Measurements from ENCODE around the gene TRAPPC3. TPM values are rescaled to one million over a fixed set of nuclear protein-coding genes. Genes with fewer than 3 reads are reported as not detected.

The TRAPPC3 gene
- total and polyA plus RNA-seq, 4 donors, result 37.3 to 83.9 (median 61.3) TPM

GRCh38 chr1:36089393-36090121, 59.7 kb downstream of the TRAPPC3 start:
- TF ChIP-seq, protein P1, sequence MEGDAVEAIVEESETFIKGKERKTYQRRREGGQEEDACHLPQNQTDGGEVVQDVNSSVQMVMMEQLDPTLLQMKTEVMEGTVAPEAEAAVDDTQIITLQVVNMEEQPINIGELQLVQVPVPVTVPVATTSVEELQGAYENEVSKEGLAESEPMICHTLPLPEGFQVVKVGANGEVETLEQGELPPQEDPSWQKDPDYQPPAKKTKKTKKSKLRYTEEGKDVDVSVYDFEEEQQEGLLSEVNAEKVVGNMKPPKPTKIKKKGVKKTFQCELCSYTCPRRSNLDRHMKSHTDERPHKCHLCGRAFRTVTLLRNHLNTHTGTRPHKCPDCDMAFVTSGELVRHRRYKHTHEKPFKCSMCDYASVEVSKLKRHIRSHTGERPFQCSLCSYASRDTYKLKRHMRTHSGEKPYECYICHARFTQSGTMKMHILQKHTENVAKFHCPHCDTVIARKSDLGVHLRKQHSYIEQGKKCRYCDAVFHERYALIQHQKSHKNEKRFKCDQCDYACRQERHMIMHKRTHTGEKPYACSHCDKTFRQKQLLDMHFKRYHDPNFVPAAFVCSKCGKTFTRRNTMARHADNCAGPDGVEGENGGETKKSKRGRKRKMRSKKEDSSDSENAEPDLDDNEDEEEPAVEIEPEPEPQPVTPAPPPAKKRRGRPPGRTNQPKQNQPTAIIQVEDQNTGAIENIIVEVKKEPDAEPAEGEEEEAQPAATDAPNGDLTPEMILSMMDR (IDR thresholded peaks at IDR 0.05; ENCODE audit: control extremely low read depth, extremely low read depth), result no peak
- Histone ChIP-seq H3K27me3 (ENCODE audit: control insufficient read depth in 3 of 3, insufficient read depth in 3 of 3, low read length in 2 of 3) (no peaks in the 10 kb centered on the region), H3K27ac (ENCODE audit: low read depth in 1 of 2, low read length in 1 of 2) (peak overlapping the region in 1 of 2 donors; percentile 95), H3K4me1 (ENCODE audit: control insufficient read depth in 5 of 5, insufficient read depth in 5 of 5, low read length in 5 of 5) (peaks cover 0 to 16% (median 4%) of the 10 kb centered on the region in 5 donors), H3K9ac (ENCODE audit: insufficient read depth in 1 of 2, low read length in 2 of 2) (peak overlapping the region; percentile 41 to 65), H3K4me3 (peak overlapping the region; percentile 94), H3K36me3 (ENCODE audit: control insufficient read depth in 4 of 4, insufficient read depth in 4 of 4, low read length in 4 of 4) (peaks cover 3 to 35% (median 27%) of the 10 kb centered on the region in 4 donors), H3K9me3 (ENCODE audit: control insufficient read depth in 4 of 4, insufficient read depth in 3 of 4, low read length in 3 of 4) (no peaks in the 10 kb centered on the region)
- WGBS, 2 donors, result 5% methylated on average over 32 of the region's 32 CpGs
- ATAC-seq (ENCODE audit: insufficient read depth, low FRiP score) (peak; percentile 35), DNase-seq (peak in 2 of 3 donors; percentile 22 to 27)

GRCh38 chr1:36088577-36089392, 60.5 kb downstream of the TRAPPC3 start, which contains the start of gene ADPRS:
Gene ADPRS, plus strand, starts transcription at chr1:36088892. Its CDS starts 13 bp downstream, at chr1:36088905.
- H3K4me3 ChIP-seq, result peak within 1 kb of the TSS; percentile 94
- ATAC-seq (ENCODE audit: insufficient read depth, low FRiP score), result peak; percentile 94
- H3K27me3 ChIP-seq (ENCODE audit: control insufficient read depth in 3 of 3, insufficient read depth in 3 of 3, low read length in 2 of 3), result no peaks in the 10 kb centered on the region
- peaks cover 3 to 27% (median 23%) of the 10 kb centered on the region in 4 donors for H3K36me3 ChIP-seq (ENCODE audit: control insufficient read depth in 4 of 4, insufficient read depth in 4 of 4, low read length in 4 of 4)
- DNase-seq, result peak; percentile 90 to 95 (median 91)
- H3K9ac ChIP-seq (ENCODE audit: insufficient read depth in 1 of 2, low read length in 2 of 2), result peak within 1 kb of the TSS; percentile 41 to 65
- peaks cover 0 to 19% (median 4%) of the 10 kb centered on the region in 5 donors for H3K4me1 ChIP-seq (ENCODE audit: control insufficient read depth in 5 of 5, insufficient read depth in 5 of 5, low read length in 5 of 5)
- TF ChIP-seq, protein P1 (IDR thresholded peaks at IDR 0.05; ENCODE audit: control extremely low read depth, extremely low read depth), result peak; percentile 97
- H3K9me3 ChIP-seq (ENCODE audit: control insufficient read depth in 4 of 4, insufficient read depth in 3 of 4, low read length in 3 of 4), result no peaks in the 10 kb centered on the region
- 1% methylated on average over 81 to 84 of the region's 84 CpGs for WGBS, 2 donors
- peak within 1 kb of the TSS; percentile 82 to 95 for H3K27ac ChIP-seq (ENCODE audit: low read depth in 1 of 2, low read length in 1 of 2)

DNA sequence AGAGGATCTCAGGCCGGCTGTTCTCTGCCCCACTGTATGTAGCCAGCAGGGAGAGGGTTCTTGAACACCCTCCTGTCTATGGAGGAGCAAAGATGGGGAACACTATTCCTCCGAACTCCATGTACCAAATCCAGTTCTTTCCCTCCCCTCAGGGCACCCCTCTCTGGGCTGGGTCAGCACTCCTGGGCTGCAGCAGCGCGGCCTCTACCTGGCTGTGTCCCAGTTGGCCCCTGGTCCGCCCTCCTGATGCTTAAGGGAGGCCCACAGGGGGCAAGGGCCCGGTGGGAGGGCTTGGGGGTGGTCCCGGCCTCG, 61.1 kb downstream of the TRAPPC3 start:
- Histone ChIP-seq H3K27ac (ENCODE audit: low read depth in 1 of 2, low read length in 1 of 2) (peak overlapping the region; percentile 47 to 95), H3K27me3 (ENCODE audit: control insufficient read depth in 3 of 3, insufficient read depth in 3 of 3, low read length in 2 of 3) (no peaks in the 10 kb centered on the region), H3K9ac (ENCODE audit: insufficient read depth in 1 of 2, low read length in 2 of 2) (peak overlapping the region in 1 of 2 donors; percentile 57), H3K4me1 (ENCODE audit: control insufficient read depth in 5 of 5, insufficient read depth in 5 of 5, low read length in 5 of 5) (peaks cover 0 to 19% (median 4%) of the 10 kb centered on the region in 5 donors), H3K9me3 (ENCODE audit: control insufficient read depth in 4 of 4, insufficient read depth in 3 of 4, low read length in 3 of 4) (no peaks in the 10 kb centered on the region), H3K4me3 (peak overlapping the region; percentile 43), H3K36me3 (ENCODE audit: control insufficient read depth in 4 of 4, insufficient read depth in 4 of 4, low read length in 4 of 4) (peaks cover under 1 to 21% (median 18%) of the 10 kb centered on the region in 4 donors)
- WGBS, 2 donors, result 31% methylated on average over 8 of the region's 8 CpGs
- ATAC-seq (ENCODE audit: insufficient read depth, low FRiP score) (no peak), DNase-seq (no peak)
- TF ChIP-seq, protein P1 (IDR thresholded peaks at IDR 0.05; ENCODE audit: control extremely low read depth, extremely low read depth), result no peak

Measured in lung (tissue), 12 donors.